ENCODE results near the gene PASK. TPM values are rescaled to one million over a fixed set of nuclear protein-coding genes. Genes with fewer than 3 reads are reported as not detected.

Gene PASK
- total RNA-seq, 8 experiments from 2014 or later, result 1.8 to 21.1 (median 11.0) TPM

DNA sequence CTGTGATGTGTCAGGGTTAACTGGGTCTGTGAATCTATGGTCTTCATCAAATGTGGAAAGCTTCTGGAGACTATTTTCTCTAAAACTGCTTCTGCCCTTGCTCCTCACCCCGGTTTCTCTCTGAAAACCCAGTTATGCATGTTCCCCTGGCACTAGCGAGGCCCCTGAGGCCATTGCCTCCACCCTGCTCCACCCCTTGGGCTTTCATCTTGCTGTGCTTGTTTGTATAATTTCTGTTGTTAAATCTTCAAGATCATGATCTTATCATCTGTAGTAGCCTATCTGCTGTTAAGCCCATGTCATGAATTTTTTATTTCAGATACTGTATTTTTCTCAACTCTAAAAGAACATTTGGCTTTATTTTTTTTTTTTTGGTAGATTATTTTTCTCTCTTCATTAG is 24.3 kb upstream of the PASK start:
- ATAC-seq (replicated peaks in 6 of 8), result peak in 3 of 8 experiments; percentile 41 to 80 (median 71)
- H3K4me1 ChIP-seq (replicated peaks in 1 of 2), result no peaks in the 10 kb centered on the region
- 0 to 100% (median 83%) methylated on average over 1 to 2 of the region's 2 CpGs for WGBS, 10 experiments
- no peak overlapping the region for H3K4me3 ChIP-seq
- H3K27ac ChIP-seq, result no peak overlapping the region
- in situ Hi-C loops (cut with MboI; ENCODE audit: low pct_unique_long_range_greater_than_20kb in 2 of 9, low sequenced_read_pairs in 9 of 9, unreplicated experiment in 9 of 9), result no loop called here

- no peak overlapping the region for H3K27ac ChIP-seq
- in situ Hi-C loops (cut with MboI; ENCODE audit: low pct_unique_long_range_greater_than_20kb in 2 of 9, low sequenced_read_pairs in 9 of 9, unreplicated experiment in 9 of 9), result no loop called here
- no peak for ATAC-seq (replicated peaks in 6 of 8)
- WGBS, 10 experiments, result 93 to 100% (median 97%) methylated on average over 1 to 11 of the region's 15 CpGs; no CpG with 5 or more reads in 6 of the 10 experiments
- H3K4me1 ChIP-seq (replicated peaks in 1 of 2), result no peaks in the 10 kb centered on the region
- H3K4me3 ChIP-seq, result no peak overlapping the region
Observed at GRCh38 chr2:241168366-241168765, 19.1 kb upstream of the PASK start.

GRCh38 chr2:241163601-241164118 is 14.4 kb upstream of the PASK start:
- H3K27ac ChIP-seq, result no peak overlapping the region
- H3K4me3 ChIP-seq, result no peak overlapping the region
- WGBS, 10 experiments, result 40 to 100% (median 72%) methylated on average over 1 to 3 of the region's 3 CpGs; no CpG with 5 or more reads in 1 of the 10 experiments
- in situ Hi-C loops (cut with MboI; ENCODE audit: low pct_unique_long_range_greater_than_20kb in 2 of 9, low sequenced_read_pairs in 9 of 9, unreplicated experiment in 9 of 9), result no loop called here
- ATAC-seq (replicated peaks in 6 of 8), result no peak
- H3K4me1 ChIP-seq (replicated peaks in 1 of 2), result no peaks in the 10 kb centered on the region

GRCh38 chr2:241161646-241162281 is 12.5 kb upstream of the PASK start:
- no peaks in the 10 kb centered on the region for H3K4me1 ChIP-seq (replicated peaks in 1 of 2)
- no peak overlapping the region for H3K27ac ChIP-seq
- no peak overlapping the region for H3K4me3 ChIP-seq
- peak in 2 of 8 experiments; percentile 81 to 92 for ATAC-seq (replicated peaks in 6 of 8)
- WGBS, 10 experiments, result 10 to 100% (median 59%) methylated on average over 1 to 7 of the region's 9 CpGs; no CpG with 5 or more reads in 2 of the 10 experiments
- in situ Hi-C loops (cut with MboI; ENCODE audit: low pct_unique_long_range_greater_than_20kb in 2 of 9, low sequenced_read_pairs in 9 of 9, unreplicated experiment in 9 of 9), result no loop called here

- no peak for ATAC-seq (replicated peaks in 6 of 8)
- WGBS, 10 experiments, result 80 to 100% (median 95%) methylated on average over 1 to 7 of the region's 7 CpGs; no CpG with 5 or more reads in 3 of the 10 experiments
- no peak overlapping the region for H3K27ac ChIP-seq
- no peaks in the 10 kb centered on the region for H3K4me1 ChIP-seq (replicated peaks in 1 of 2)
- H3K4me3 ChIP-seq, result no peak overlapping the region
- in situ Hi-C loops (cut with MboI; ENCODE audit: low pct_unique_long_range_greater_than_20kb in 2 of 9, low sequenced_read_pairs in 9 of 9, unreplicated experiment in 9 of 9), result no loop called here
Observed at GRCh38 chr2:241160318-241160717, 11.0 kb upstream of the PASK start.

DNA sequence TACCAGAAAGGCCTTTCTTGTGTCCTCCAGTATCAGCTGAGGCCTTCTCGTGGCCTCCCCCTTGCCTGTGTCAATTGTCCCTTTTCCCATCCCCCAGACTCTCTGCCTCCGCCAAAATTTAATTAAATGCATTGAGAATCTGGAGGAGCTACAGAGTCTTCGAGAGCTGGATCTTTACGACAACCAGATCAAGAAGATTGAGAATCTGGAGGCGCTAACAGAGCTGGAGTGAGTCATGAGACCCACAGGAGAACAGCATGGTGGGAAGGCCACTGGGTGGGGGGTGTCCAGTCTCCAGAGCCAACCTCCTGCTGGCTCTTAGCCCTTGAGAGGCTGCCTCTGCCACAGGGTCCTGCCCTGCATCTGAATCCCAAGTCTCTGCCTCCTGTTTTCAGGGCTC is 9.8 kb upstream of the PASK start:
- Histone ChIP-seq H3K4me1 (replicated peaks in 1 of 2) (no peaks in the 10 kb centered on the region), H3K27ac (no peak overlapping the region), H3K4me3 (no peak overlapping the region)
- ATAC-seq (replicated peaks in 6 of 8), result no peak
- WGBS, 10 experiments, result 85 to 100% (median 92%) methylated on average over 2 to 5 of the region's 5 CpGs; no CpG with 5 or more reads in 6 of the 10 experiments
- in situ Hi-C loops (cut with MboI; ENCODE audit: low pct_unique_long_range_greater_than_20kb in 2 of 9, low sequenced_read_pairs in 9 of 9, unreplicated experiment in 9 of 9), result no loop called here

DNA sequence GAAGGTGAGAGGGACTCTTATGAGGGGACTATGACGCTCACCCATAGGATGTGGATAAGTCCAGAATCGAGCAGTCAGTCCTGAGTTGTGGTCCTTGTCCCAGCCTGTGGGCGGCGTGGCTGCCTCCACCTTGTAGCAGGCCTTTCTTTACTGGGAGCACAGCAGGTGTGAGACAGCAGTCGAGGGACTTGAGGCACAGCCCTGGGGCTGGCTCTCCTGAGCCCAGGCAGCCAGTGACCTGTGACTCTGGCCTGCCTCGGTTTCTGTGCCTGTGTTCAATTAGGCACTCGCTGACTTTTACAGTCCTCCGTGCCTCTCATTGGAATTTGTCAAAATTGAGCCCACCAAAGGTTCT is 9.3 kb upstream of the PASK start:
- Histone ChIP-seq H3K27ac (no peak overlapping the region), H3K4me1 (replicated peaks in 1 of 2) (no peaks in the 10 kb centered on the region), H3K4me3 (no peak overlapping the region)
- in situ Hi-C loops (cut with MboI; ENCODE audit: low pct_unique_long_range_greater_than_20kb in 2 of 9, low sequenced_read_pairs in 9 of 9, unreplicated experiment in 9 of 9), result no loop called here
- WGBS, 10 experiments, result 40 to 100% (median 94%) methylated on average over 1 to 6 of the region's 8 CpGs; no CpG with 5 or more reads in 5 of the 10 experiments
- no peak for ATAC-seq (replicated peaks in 6 of 8)

DNA sequence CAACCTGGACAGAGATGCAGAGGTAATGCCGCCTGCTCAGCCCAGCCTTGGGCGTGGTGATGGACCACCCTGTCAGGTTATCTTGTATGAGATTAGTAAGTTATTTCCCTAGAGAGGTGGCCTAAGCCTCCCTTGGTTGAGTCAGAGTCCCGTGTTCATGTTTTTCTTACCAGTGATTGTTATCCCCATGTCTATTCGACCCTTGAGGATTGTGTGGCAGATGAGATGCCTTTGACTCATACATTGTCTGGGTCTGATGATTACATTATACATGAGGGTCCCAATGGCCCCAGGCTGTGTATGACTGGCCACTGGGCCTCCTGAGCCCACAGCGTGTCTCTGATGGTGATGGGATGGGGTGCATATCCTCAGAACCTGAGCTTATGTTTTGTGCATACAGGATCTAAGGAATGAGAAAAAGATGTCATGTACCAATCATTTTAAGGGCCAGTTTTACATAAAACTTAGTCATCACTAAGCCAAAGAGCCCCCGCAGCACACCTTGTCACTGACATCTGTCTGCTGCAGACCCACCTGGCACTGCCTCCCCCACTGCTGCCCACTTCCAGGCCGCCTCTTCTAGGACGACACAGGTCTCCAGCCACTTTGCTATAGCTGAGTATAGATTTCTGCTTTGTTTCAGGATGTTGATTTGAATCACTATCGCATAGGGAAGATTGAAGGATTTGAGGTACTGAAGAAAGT is 8.7 kb upstream of the PASK start:
- H3K27ac ChIP-seq, result no peak overlapping the region
- no peaks in the 10 kb centered on the region for H3K4me1 ChIP-seq (replicated peaks in 1 of 2)
- WGBS, 10 experiments, result 27 to 100% (median 88%) methylated on average over 1 to 6 of the region's 9 CpGs
- in situ Hi-C loops (cut with MboI; ENCODE audit: low pct_unique_long_range_greater_than_20kb in 2 of 9, low sequenced_read_pairs in 9 of 9, unreplicated experiment in 9 of 9), result no loop called here
- peak in 1 of 8 experiments; percentile 71 for ATAC-seq (replicated peaks in 6 of 8)
- no peak overlapping the region for H3K4me3 ChIP-seq

GRCh38 chr2:241156971-241157441 is 7.7 kb upstream of the PASK start:
- no peak overlapping the region for H3K4me3 ChIP-seq
- no peak overlapping the region for H3K27ac ChIP-seq
- 0 to 100% (median 60%) methylated on average over 1 to 5 of the region's 5 CpGs; no CpG with 5 or more reads in 5 of the 10 experiments for WGBS, 10 experiments
- in situ Hi-C loops (cut with MboI; ENCODE audit: low pct_unique_long_range_greater_than_20kb in 2 of 9, low sequenced_read_pairs in 9 of 9, unreplicated experiment in 9 of 9), result no loop called here
- no peaks in the 10 kb centered on the region for H3K4me1 ChIP-seq (replicated peaks in 1 of 2)
- no peak for ATAC-seq (replicated peaks in 6 of 8)

DNA sequence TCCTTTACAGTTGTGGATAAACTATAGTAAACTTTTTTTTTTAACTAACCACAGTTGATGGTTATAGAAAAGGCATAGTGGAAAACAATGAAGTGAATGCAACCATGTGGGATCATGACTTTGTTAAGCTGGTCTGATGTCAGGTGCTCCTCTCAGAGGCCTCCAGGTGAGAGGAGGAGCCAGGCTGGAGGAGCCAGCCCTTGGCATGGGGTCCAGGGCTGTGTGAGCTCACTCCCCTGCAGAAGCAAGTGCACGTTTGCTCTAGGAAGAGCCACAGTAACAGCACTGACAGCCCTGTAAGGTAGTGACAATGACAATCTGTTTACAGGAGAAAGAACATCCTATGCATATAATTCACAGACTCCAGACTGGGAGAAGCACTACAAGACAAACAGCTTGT is 6.7 kb upstream of the PASK start:
- WGBS, 10 experiments, result 40 to 60% (median 46%) methylated on average over 1 of the region's 1 CpG; no CpG with 5 or more reads in 6 of the 10 experiments
- Histone ChIP-seq H3K4me1 (replicated peaks in 1 of 2) (peaks cover 4 to 5% of the 10 kb centered on the region in 2 donors), H3K27ac (no peak overlapping the region), H3K4me3 (no peak overlapping the region)
- in situ Hi-C loops (cut with MboI; ENCODE audit: low pct_unique_long_range_greater_than_20kb in 2 of 9, low sequenced_read_pairs in 9 of 9, unreplicated experiment in 9 of 9), result no loop called here
- peak in 1 of 8 experiments; percentile 29 for ATAC-seq (replicated peaks in 6 of 8)

GRCh38 chr2:241154915-241155314 is 5.6 kb upstream of the PASK start:
- in situ Hi-C loops (cut with MboI; ENCODE audit: low pct_unique_long_range_greater_than_20kb in 2 of 9, low sequenced_read_pairs in 9 of 9, unreplicated experiment in 9 of 9), result no loop called here
- 20 to 100% (median 96%) methylated on average over 2 to 4 of the region's 4 CpGs; no CpG with 5 or more reads in 6 of the 10 experiments for WGBS, 10 experiments
- H3K27ac ChIP-seq, result no peak overlapping the region
- H3K4me1 ChIP-seq (replicated peaks in 1 of 2), result peaks cover 4 to 5% of the 10 kb centered on the region in 2 donors
- H3K4me3 ChIP-seq, result no peak overlapping the region
- no peak for ATAC-seq (replicated peaks in 6 of 8)

DNA sequence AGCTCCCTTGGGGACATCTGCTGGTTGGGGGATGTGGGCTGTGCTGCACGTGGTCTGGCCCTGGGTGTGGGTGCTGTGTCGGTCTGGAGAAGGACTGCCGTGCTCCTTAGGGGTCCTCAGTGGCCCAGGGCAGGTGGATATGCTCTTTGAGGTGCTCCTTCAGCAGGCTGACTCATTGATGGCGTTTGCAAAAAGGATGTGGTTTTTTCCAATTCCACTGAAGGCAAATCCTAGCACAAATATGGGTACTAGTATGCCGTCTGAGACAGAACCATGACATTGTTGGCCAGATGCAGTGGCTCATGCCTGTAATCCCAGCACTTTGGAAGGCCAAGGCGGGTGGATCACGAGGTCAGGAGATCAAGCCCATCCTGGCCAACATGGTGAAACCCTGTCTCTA is 4.3 kb upstream of the PASK start:
- ATAC-seq (replicated peaks in 6 of 8), result no peak
- in situ Hi-C loops (cut with MboI; ENCODE audit: low pct_unique_long_range_greater_than_20kb in 2 of 9, low sequenced_read_pairs in 9 of 9, unreplicated experiment in 9 of 9), result no loop called here
- H3K4me3 ChIP-seq, result no peak overlapping the region
- H3K27ac ChIP-seq, result no peak overlapping the region
- H3K4me1 ChIP-seq (replicated peaks in 1 of 2), result peaks cover 5% of the 10 kb centered on the region in 2 donors
- 67 to 100% (median 100%) methylated on average over 1 to 3 of the region's 7 CpGs; no CpG with 5 or more reads in 3 of the 10 experiments for WGBS, 10 experiments

DNA sequence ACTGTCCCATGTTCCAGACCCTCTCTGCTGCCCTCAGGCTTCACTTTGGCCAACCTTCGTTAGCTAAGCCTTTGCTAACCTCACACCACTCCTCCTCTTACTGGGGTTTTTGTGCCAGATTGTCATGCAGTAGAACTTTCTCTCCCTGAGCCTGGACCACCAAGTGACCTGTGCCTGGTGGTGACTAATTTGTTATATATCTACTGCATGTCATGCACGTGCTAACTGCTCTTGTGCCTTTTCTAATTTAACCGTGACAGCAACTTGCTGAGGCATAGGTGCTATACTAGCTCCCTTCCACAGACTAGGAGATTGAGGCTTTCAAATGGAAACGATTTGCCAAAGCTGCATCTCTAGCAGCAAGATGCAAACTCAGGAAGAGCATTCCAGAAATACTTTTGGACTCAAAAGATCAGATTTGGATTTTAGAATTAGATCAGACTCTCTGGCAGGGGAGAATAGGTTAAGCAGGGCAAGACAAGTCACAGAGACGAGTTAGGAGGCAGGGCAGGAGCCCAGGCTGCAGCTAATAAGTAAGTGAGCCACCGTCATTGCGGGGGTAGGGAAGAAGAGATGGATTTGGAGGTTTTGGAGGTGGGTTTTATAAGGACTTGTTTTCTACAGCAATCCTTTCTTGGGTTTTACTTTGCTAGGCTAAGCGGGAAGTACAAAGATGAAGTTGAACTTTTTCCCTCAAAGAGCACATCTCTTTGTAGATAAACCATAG is 2.8 kb upstream of the PASK start:
- 36 to 94% (median 67%) methylated on average over 2 to 7 of the region's 8 CpGs for WGBS, 10 experiments
- in situ Hi-C loops (cut with MboI; ENCODE audit: low pct_unique_long_range_greater_than_20kb in 2 of 9, low sequenced_read_pairs in 9 of 9, unreplicated experiment in 9 of 9), result no loop called here
- ATAC-seq (replicated peaks in 6 of 8), result no peak
- peaks cover 9 to 10% of the 10 kb centered on the region in 2 donors for H3K4me1 ChIP-seq (replicated peaks in 1 of 2)
- no peak overlapping the region for H3K4me3 ChIP-seq
- no peak overlapping the region for H3K27ac ChIP-seq

Data from motor neuron (in vitro differentiated cells).